Neural crest cell (in vitro differentiated cells): Measurements from ENCODE around the gene COL4A1. TPM values are rescaled to one million over a fixed set of nuclear protein-coding genes. Genes with fewer than 3 reads are reported as not detected.
A peak's percentile ranks its signal among the peaks of the same experiment; 100 is the strongest.

Experiments used
- DNase-seq: peaks from one replicate; pipeline ENCODE4 v3.0.0; 2021; ENCODE audit warnings: low read depth, mixed read lengths, low spot score
- H3K27ac Mint-ChIP-seq: one replicate; pipeline ENCODE4 v1.8.0; 2021; ENCODE audit warnings: mild to moderate bottlenecking, mixed read lengths; ENCODE audit not compliant: unreplicated experiment
- H3K27me3 Mint-ChIP-seq: 2 replicates; pipeline ENCODE4 v1.8.0; 2021; ENCODE audit warnings: low read depth, mild to moderate bottlenecking, mixed read lengths
- H3K36me3 Mint-ChIP-seq: 2 replicates; pipeline ENCODE4 v1.8.0; 2021; ENCODE audit warnings: low read depth, mild to moderate bottlenecking, mixed read lengths
- H3K4me1 Mint-ChIP-seq: 2 replicates; pipeline ENCODE4 v1.8.0; 2021; ENCODE audit warnings: mixed read lengths
- H3K4me3 Mint-ChIP-seq: one replicate; pipeline ENCODE4 v1.8.0; 2021; ENCODE audit warnings: mild to moderate bottlenecking, mixed read lengths
- H3K9me3 Mint-ChIP-seq: 2 replicates; pipeline ENCODE4 v1.8.0; 2021; ENCODE audit warnings: mixed read lengths
- total RNA-seq: library from RNA; stranded (reverse); gene quantifications from 2 replicates; pipeline ENCODE4 v1.2.1, GENCODE V29; 2021
- TF ChIP-seq, protein P1 (sequence below): fragments of 200-600 bp; sonication (generic); conservative IDR thresholded peaks from 2 replicates; pipeline ENCODE4 v1.5.0; 2021; ENCODE audit warnings: antibody characterized with exemption, mild to moderate bottlenecking

Gene COL4A1
- total RNA-seq, 1 donor from 2014 or later: 65.5 TPM

DNA sequence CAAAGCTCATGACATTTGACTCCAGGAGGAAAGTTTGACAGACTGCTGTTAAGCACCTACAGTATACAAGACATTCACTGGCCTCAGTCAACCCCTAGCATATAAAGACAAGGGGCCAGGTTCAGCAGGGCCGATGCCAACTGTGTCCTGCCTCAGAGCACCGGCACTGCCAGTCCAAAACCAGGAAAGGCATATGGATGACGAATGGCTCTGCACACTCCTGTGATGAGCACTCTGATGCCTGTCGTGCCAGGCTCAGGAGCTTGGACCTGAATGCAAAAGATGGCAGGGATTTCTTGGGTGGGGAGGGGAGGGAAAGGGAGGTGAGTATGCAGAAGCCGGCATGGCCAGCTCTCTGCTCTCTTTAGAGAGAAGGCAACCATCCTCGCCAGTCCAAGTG, 38.9 kb downstream of the COL4A1 start:
- H3K4me3 Mint-ChIP-seq: no peak overlapping the region
- no peaks in the 10 kb centered on the region for H3K27me3 Mint-ChIP-seq
- TF ChIP-seq, protein P1, sequence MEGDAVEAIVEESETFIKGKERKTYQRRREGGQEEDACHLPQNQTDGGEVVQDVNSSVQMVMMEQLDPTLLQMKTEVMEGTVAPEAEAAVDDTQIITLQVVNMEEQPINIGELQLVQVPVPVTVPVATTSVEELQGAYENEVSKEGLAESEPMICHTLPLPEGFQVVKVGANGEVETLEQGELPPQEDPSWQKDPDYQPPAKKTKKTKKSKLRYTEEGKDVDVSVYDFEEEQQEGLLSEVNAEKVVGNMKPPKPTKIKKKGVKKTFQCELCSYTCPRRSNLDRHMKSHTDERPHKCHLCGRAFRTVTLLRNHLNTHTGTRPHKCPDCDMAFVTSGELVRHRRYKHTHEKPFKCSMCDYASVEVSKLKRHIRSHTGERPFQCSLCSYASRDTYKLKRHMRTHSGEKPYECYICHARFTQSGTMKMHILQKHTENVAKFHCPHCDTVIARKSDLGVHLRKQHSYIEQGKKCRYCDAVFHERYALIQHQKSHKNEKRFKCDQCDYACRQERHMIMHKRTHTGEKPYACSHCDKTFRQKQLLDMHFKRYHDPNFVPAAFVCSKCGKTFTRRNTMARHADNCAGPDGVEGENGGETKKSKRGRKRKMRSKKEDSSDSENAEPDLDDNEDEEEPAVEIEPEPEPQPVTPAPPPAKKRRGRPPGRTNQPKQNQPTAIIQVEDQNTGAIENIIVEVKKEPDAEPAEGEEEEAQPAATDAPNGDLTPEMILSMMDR: no peak
- H3K36me3 Mint-ChIP-seq: no peaks in the 10 kb centered on the region
- H3K4me1 Mint-ChIP-seq: peaks cover 44% of the 10 kb centered on the region
- DNase-seq: no peak
- H3K27ac Mint-ChIP-seq: no peak overlapping the region
- no peaks in the 10 kb centered on the region for H3K9me3 Mint-ChIP-seq

DNA sequence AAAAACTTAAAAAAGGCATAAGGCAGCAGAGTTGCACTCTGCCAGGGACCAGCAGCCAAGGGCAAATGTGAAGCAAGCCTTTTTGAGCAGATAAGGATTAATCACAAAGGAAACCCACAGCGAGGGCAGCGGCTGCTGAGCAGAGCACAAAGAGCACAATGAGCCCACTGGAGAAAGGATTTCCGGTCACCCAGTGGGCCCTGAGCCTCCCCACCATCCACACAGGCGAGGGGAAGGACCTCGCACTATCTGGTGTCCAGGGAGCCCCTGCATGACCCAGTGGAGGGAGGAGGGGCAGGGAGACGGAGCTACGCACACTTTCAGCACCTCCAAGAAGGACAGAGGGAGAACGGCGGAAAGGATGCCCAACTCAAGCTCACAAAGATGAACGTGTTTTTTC, 40.0 kb downstream of the COL4A1 start:
- Mint-ChIP-seq H3K27ac (peak overlapping the region; percentile 96), H3K27me3 (no peaks in the 10 kb centered on the region), H3K36me3 (no peaks in the 10 kb centered on the region), H3K9me3 (no peaks in the 10 kb centered on the region), H3K4me3 (no peak overlapping the region), H3K4me1 (peaks cover 54% of the 10 kb centered on the region)
- no peak for DNase-seq
- TF ChIP-seq, protein P1: no peak

DNA sequence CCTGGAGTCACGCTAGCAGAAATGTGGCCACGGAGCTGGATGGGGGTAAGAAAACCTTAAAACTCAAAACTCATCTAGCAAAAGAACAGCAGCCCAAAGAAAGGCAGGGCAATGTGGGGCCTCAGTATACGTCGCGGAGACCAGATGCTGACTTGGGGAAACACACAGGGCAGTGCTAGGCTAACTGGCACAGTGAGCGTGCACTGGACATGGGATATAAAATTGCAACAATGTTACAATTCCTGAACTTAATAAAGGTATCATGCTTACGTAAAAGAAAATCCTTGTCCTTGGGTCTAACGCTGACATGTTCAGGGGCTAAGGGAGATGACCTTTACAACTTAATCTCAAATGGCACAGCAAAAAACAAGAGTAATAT, 40.5 kb downstream of the COL4A1 start:
- Mint-ChIP-seq H3K4me1 (peaks cover 60% of the 10 kb centered on the region), H3K36me3 (no peaks in the 10 kb centered on the region), H3K9me3 (no peaks in the 10 kb centered on the region), H3K4me3 (no peak overlapping the region), H3K27me3 (no peaks in the 10 kb centered on the region), H3K27ac (peak overlapping the region; percentile 5)
- TF ChIP-seq, protein P1: no peak
- DNase-seq: no peak

DNA sequence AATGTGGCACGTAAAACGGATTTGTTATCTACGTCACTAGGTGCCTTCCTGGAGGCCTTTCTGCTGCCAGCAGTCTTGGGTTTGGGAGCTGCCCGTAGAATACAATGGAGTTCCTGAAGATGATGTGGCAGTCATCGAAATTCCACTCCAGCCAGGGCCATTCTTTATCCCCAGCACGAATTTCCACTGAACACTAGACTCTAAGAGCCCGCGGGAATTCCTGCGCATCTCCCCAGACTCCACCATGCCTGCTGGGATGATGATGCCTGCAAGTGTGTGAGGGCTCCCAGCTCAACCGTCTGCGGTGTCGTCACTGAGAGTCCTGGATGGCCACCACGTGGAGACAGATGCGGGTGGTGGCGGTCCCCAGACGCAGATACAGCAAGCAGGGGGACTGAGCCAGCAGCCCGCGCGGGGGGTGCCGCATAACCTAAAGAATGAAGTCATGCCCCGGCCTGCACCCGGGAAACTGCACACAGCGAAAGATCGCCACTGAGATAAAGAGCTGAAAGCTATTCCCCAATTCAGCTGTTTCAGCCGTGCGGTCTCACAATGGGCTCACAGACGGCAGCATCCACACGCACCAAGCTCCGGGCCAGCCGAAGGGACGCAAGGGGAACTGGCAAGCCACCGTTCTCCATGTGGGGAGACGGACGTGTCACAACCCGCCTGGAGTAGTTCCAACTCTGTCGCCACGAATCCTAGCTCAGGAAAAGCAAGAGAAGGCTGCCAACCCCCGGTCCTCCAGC, 41.1 kb downstream of the COL4A1 start:
- DNase-seq: no peak
- Mint-ChIP-seq H3K9me3 (no peaks in the 10 kb centered on the region), H3K4me1 (peaks cover 59% of the 10 kb centered on the region), H3K27me3 (no peaks in the 10 kb centered on the region), H3K4me3 (no peak overlapping the region), H3K27ac (peak overlapping the region; percentile 5), H3K36me3 (no peaks in the 10 kb centered on the region)
- TF ChIP-seq, protein P1: no peak

DNA sequence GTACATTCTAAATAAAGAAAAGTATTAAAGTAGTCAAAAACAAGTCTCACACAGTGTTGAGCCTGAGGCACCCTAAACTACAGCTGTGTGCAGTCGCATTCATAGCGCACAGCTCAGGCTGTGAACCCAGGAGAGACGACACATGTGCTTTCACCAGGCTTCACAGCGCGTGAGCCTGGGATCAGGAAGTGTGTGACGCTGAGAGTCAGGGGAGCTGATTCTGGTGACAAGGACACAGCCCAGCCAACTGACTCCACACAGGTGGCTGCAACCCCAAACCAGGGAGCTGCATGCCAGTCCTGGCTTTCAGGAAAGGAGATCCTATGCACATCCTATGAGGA, 41.6 kb downstream of the COL4A1 start:
- Mint-ChIP-seq H3K9me3 (no peaks in the 10 kb centered on the region), H3K27ac (no peak overlapping the region), H3K36me3 (no peaks in the 10 kb centered on the region), H3K27me3 (no peaks in the 10 kb centered on the region), H3K4me1 (peaks cover 57% of the 10 kb centered on the region), H3K4me3 (no peak overlapping the region)
- TF ChIP-seq, protein P1: no peak
- no peak for DNase-seq
